Gastroesophageal sphincter (tissue), 4 donors: ENCODE data around the gene UBE2K. TPM values are rescaled to one million over a fixed set of nuclear protein-coding genes. Genes with fewer than 3 reads are reported as not detected.
"Not testable (repeated sequence)": the region's sequence is repeated elsewhere in the genome, so short reads cannot be mapped to it uniquely, and the experiment has no call there.

ENCODE experiments used
- ATAC-seq: fragments of 150-250 bp; one replicate; pipeline ENCODE4 v1.9.1; 2016; ENCODE audit warnings: mild to moderate bottlenecking, moderate library complexity
- H3K27ac ChIP-seq, 4 donors: fragments of 200-600 bp; sonication (generic) in 3 of 4; 1 replicate in 3 of 4; 2 replicates in 1 of 4; pipeline ENCODE4 v1.5.1; 2016 to 2019
- H3K27me3 ChIP-seq: fragments of 200-600 bp; sonication (generic); one replicate; pipeline ENCODE4 v1.5.1; 2019
- H3K36me3 ChIP-seq, 2 donors: fragments of 200-600 bp; sonication (generic); one replicate each; pipeline ENCODE4 v1.5.1; 2019; ENCODE audit warnings: control low read depth in 1 of 2
- H3K4me1 ChIP-seq, 3 donors: fragments of 200-600 bp; sonication (generic); 1 replicate in 2 of 3; 2 replicates in 1 of 3; pipeline ENCODE4 v1.5.1; 2016 to 2019; ENCODE audit warnings: control low read depth in 2 of 3
- H3K4me3 ChIP-seq, 2 donors: fragments of 200-600 bp; sonication (generic); one replicate each; pipeline ENCODE4 v1.5.1; 2019; ENCODE audit warnings: mild to moderate bottlenecking in 1 of 2, moderate library complexity in 1 of 2
- H3K9me3 ChIP-seq, 3 donors: fragments of 200-600 bp; sonication (generic); one replicate each; pipeline ENCODE4 v1.5.1; 2017 to 2019; ENCODE audit warnings: control low read depth in 2 of 3
- EP300 ChIP-seq: sonication (generic); formaldehyde crosslinking; IDR thresholded peaks from one replicate; pipeline ENCODE4 v1.6.1; 2017; ENCODE audit warnings: antibody characterized with exemption, mild to moderate bottlenecking
- POLR2A ChIP-seq, 2 donors: fragments of 450-650 bp; IDR thresholded peaks; one replicate each; pipeline ENCODE4 v1.6.1; 2017; ENCODE audit warnings: antibody characterized with exemption in 2 of 2, mild to moderate bottlenecking in 2 of 2, moderate library complexity in 1 of 2
- POLR2AphosphoS5 ChIP-seq: sonication (generic); formaldehyde crosslinking; IDR thresholded peaks from one replicate; pipeline ENCODE4 v1.6.1; 2017; ENCODE audit warnings: antibody characterized with exemption
- WGBS, 2 donors: methylation state at CpG; one replicate each; pipeline ENCODE4 v1.1.5; 2018; ENCODE audit warnings: low coverage in 1 of 2; 5-methylcytosine and 5-hydroxymethylcytosine counted together
- total RNA-seq, 4 donors: library from RNA; depleted of rRNA; stranded (reverse); fragments of >200 nt; gene quantifications; one replicate each; pipeline ENCODE4 v1.1.0, GENCODE V29; 2016
- TF ChIP-seq, protein P1 (sequence below), 4 experiments: fragments of 200-600 bp in 2 of 4; fragments of 450-650 bp in 2 of 4; sonication (generic) in 1 of 4; IDR thresholded peaks; one replicate each; pipeline ENCODE4 v1.5.1; 2017 to 2019; ENCODE audit warnings: antibody characterized with exemption in 4 of 4, mild to moderate bottlenecking in 2 of 4, moderate library complexity in 2 of 4

The UBE2K gene
- total RNA-seq, 4 donors from 2014 or later, result 30.5 to 49.2 (median 33.9) TPM

GRCh38 chr4:39660757-39661156, 37.2 kb upstream of the UBE2K start:
- TF ChIP-seq POLR2A (IDR thresholded peaks at IDR 0.05), result no peak
- TF ChIP-seq, protein P1, sequence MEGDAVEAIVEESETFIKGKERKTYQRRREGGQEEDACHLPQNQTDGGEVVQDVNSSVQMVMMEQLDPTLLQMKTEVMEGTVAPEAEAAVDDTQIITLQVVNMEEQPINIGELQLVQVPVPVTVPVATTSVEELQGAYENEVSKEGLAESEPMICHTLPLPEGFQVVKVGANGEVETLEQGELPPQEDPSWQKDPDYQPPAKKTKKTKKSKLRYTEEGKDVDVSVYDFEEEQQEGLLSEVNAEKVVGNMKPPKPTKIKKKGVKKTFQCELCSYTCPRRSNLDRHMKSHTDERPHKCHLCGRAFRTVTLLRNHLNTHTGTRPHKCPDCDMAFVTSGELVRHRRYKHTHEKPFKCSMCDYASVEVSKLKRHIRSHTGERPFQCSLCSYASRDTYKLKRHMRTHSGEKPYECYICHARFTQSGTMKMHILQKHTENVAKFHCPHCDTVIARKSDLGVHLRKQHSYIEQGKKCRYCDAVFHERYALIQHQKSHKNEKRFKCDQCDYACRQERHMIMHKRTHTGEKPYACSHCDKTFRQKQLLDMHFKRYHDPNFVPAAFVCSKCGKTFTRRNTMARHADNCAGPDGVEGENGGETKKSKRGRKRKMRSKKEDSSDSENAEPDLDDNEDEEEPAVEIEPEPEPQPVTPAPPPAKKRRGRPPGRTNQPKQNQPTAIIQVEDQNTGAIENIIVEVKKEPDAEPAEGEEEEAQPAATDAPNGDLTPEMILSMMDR (IDR thresholded peaks at IDR 0.05), result no peak
- no peak for TF ChIP-seq EP300
- TF ChIP-seq POLR2AphosphoS5, result no peak
- H3K27ac ChIP-seq, result no peak overlapping the region
- 92 to 95% methylated on average over 6 of the region's 6 CpGs for WGBS, 2 donors

DNA sequence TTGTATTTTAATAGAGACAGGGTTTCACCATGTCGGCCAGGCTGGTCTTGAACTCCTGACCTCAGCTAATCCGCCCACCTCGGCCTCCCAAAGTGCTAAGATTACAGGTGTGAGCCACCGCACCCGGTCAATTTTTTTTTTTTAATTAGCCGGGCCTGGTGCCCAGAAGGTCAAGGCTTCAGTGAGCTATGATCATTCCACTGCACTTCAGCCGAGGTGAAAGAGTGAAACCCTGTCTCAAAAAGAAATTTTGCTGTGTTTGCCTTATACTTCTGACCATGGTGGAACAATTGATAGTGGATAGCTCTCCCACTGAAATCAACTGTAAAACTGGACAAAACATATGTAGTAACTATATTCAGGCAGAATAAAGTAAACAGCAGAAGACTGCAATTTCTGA, 35.3 kb upstream of the UBE2K start:
- H3K4me3 ChIP-seq, result no peak overlapping the region
- no peaks in the 10 kb centered on the region for H3K9me3 ChIP-seq
- no peaks in the 10 kb centered on the region for H3K4me1 ChIP-seq
- TF ChIP-seq POLR2A (IDR thresholded peaks at IDR 0.05) (no peak), EP300 (no peak), POLR2AphosphoS5 (no peak)
- TF ChIP-seq, protein P1 (IDR thresholded peaks at IDR 0.05), result no peak
- H3K27me3 ChIP-seq, result no peaks in the 10 kb centered on the region
- WGBS, 2 donors, result 83% methylated on average over 6 of the region's 7 CpGs; no CpG with 5 or more reads in 1 of the 2 donors
- H3K27ac ChIP-seq, result no peak overlapping the region
- no peaks in the 10 kb centered on the region for H3K36me3 ChIP-seq
- ATAC-seq, result no peak

More at GRCh38 chr4:39660757-39661156, 37.2 kb upstream of the UBE2K start:
- H3K4me1 ChIP-seq, result no peaks in the 10 kb centered on the region
- ATAC-seq, result no peak
- no peaks in the 10 kb centered on the region for H3K9me3 ChIP-seq
- H3K27me3 ChIP-seq, result no peaks in the 10 kb centered on the region
- no peak overlapping the region for H3K4me3 ChIP-seq
- H3K36me3 ChIP-seq, result no peaks in the 10 kb centered on the region

DNA sequence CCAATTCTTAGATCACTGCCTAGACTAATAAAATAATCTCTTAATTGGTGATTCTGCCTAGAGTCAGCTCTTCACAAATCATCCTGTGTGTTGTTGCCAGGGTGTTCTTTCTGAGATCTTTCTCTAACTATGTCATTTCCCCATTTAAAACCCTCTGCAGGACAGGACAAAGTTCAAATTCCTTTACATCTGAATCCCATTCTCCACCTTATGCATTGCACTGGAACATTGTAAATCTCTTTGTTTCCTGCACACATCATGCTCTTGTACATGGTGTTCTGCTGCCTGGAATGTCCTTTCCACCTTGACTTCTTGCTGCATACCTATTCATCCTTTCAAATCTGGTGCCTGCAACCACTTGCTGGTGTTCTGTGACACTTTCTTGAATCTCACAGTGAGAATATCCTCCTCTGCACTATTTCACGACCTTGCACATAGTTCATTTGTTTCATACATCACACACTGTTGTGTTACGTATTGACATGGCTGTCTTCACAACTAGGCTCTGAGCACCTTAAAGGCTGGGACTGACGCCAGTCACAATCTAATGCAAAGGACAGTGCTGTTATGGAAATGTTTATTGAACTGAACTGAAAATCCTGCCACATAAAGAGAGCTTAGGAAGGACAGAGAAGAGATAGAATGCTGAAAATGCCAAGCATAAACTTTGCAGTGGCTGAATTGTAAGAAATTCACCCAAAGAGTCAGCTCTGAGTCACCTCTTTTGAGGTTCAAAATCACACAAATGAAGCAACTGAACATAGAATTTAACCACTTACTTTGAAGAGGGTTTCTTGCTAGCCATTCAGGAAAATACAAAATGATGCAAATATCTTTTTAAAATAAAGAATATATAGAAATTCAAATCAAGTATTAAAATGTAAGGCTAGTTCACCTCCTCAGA, 32.9 kb upstream of the UBE2K start:
- H3K9me3 ChIP-seq, result no peaks in the 10 kb centered on the region
- TF ChIP-seq POLR2AphosphoS5 (no peak), EP300 (no peak), POLR2A (IDR thresholded peaks at IDR 0.05) (no peak)
- TF ChIP-seq, protein P1 (IDR thresholded peaks at IDR 0.05), result no peak
- H3K4me1 ChIP-seq, result no peaks in the 10 kb centered on the region
- no peak for ATAC-seq
- H3K27me3 ChIP-seq, result no peaks in the 10 kb centered on the region
- 60 to 76% methylated on average over 3 of the region's 3 CpGs for WGBS, 2 donors
- H3K4me3 ChIP-seq, result no peak overlapping the region
- no peaks in the 10 kb centered on the region for H3K36me3 ChIP-seq
- no peak overlapping the region for H3K27ac ChIP-seq

- ATAC-seq, result no peak
- TF ChIP-seq EP300 (no peak), POLR2A (IDR thresholded peaks at IDR 0.05) (no peak), POLR2AphosphoS5 (no peak)
- TF ChIP-seq, protein P1 (IDR thresholded peaks at IDR 0.05), result no peak
These were observed 30.2 kb upstream of the UBE2K start for GRCh38 chr4:39667706-39668105.

DNA sequence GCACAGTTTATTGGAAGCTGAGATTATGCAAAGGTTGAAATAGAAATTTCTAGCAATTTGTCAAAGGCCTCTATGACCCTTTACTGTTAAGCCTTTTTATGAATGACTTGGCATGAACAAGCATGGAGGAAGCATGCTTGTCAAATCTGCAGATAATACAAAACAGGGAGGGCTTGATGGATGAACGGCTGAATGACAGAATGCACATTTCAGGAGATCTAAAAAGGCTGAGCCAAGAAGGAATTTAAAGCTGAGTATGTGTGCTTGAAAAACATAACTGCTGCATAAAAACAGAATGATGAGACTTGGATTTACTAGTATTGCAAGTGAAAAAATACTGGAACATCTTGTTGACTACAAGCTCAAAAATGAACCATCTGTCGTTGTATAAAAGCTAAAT, 29.0 kb upstream of the UBE2K start:
- WGBS, 2 donors, result 35 to 53% methylated on average over 2 of the region's 2 CpGs
- Histone ChIP-seq H3K27ac (no peak overlapping the region), H3K4me3 (no peak overlapping the region), H3K4me1 (no peaks in the 10 kb centered on the region), H3K36me3 (no peaks in the 10 kb centered on the region), H3K9me3 (no peaks in the 10 kb centered on the region), H3K27me3 (no peaks in the 10 kb centered on the region)
- TF ChIP-seq, protein P1 (IDR thresholded peaks at IDR 0.05), result no peak
- TF ChIP-seq POLR2A (IDR thresholded peaks at IDR 0.05), result no peak
- no peak for TF ChIP-seq POLR2AphosphoS5
- TF ChIP-seq EP300, result no peak
- ATAC-seq, result no peak

More at GRCh38 chr4:39667706-39668105, 30.2 kb upstream of the UBE2K start:
- no peak overlapping the region for H3K27ac ChIP-seq
- no peaks in the 10 kb centered on the region for H3K4me1 ChIP-seq
- WGBS, 2 donors, result 29 to 38% methylated on average over 1 of the region's 1 CpG
- H3K9me3 ChIP-seq, result no peaks in the 10 kb centered on the region
- H3K27me3 ChIP-seq, result no peaks in the 10 kb centered on the region
- no peak overlapping the region for H3K4me3 ChIP-seq
- H3K36me3 ChIP-seq, result no peaks in the 10 kb centered on the region

DNA sequence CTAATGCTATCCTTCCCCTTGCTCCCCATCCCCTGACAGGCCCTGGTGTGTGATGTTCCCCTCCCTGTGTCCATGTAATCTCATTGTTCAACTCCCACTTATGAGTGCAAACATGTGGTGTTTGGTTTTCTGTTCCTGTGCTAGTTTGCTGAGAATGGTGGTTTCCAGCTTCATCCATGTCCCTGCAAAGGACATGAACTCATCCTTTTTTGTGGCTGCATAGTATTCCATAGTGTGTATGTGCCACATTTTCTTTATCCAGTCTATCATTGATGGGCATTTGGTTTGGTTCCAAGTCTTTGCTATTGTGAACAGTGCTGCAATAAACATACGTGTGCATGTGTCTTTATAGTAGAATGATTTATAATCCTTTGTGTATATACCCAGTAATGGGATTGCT, 27.6 kb upstream of the UBE2K start:
- not testable (repeated sequence) for H3K4me3 ChIP-seq, H3K27ac ChIP-seq, H3K4me1 ChIP-seq, H3K36me3 ChIP-seq, ATAC-seq, H3K9me3 ChIP-seq, H3K27me3 ChIP-seq
- WGBS, 2 donors, result 67 to 80% methylated on average over 1 of the region's 1 CpG

DNA sequence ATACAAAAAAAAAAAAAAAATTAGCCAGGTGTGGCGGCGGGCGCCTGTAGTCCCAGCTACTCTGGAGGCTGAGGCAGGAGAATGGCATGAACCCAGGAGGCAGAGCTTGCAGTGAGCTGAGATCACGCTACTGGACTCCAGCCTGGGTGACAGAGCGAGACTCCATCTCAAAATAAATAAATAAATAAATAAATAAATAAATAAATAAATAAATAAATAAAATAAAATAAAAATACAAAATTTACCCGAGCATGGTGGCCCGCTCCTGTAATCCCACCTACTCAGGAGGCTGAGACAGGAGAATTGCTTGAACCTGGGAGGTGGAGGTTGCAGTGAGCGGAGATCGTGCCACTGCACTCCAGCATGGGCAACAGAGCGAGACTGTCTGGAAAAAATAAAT, 22.3 kb upstream of the UBE2K start:
- ATAC-seq, H3K9me3 ChIP-seq, H3K27me3 ChIP-seq, H3K4me3 ChIP-seq, H3K4me1 ChIP-seq, H3K27ac ChIP-seq, H3K36me3 ChIP-seq: not testable (repeated sequence)
- WGBS, 2 donors, result 96 to 98% methylated on average over 9 to 10 of the region's 10 CpGs
